SU-DHL-6 (cell line): ENCODE results near the gene DYNC1I2.

Source experiments
- CTCF ChIP-seq: fragments of 200-600 bp; sonication (generic); IDR thresholded peaks from one replicate; pipeline ENCODE4 v1.5.1; 2017; ENCODE audit warnings: antibody characterized with exemption, mild to moderate bottlenecking, low read length, moderate library complexity; ENCODE audit not compliant: insufficient read depth, poor library complexity, severe bottlenecking
- EZH2phosphoT487 ChIP-seq: fragments of 200-600 bp; sonication (generic), shearing (Covaris generic); conservative IDR thresholded peaks from 2 replicates; pipeline ENCODE4 v1.6.1; 2018; ENCODE audit warnings: mild to moderate bottlenecking, antibody characterized with exemption, low read length, moderate library complexity, mixed read lengths

GRCh38 chr2:171667041-171667440 is 20.2 kb upstream of the DYNC1I2 start:
- no peak for TF ChIP-seq CTCF
- TF ChIP-seq EZH2phosphoT487 = no peak
